ENCODE results near the gene ANKRD27.
"Not testable (repeated sequence)": the region's sequence is repeated elsewhere in the genome, so short reads cannot be mapped to it uniquely, and the experiment has no call there.

The ANKRD27 gene

GRCh38 chr19:32688311-32688710, 13.3 kb upstream of the ANKRD27 start:
- no peak for DNase-seq (ENCODE audit: low spot score)

- no peak for DNase-seq (ENCODE audit: low spot score)
Measured at GRCh38 chr19:32687681-32688080, 12.7 kb upstream of the ANKRD27 start.

- DNase-seq (ENCODE audit: low spot score) = no peak
Measured at GRCh38 chr19:32686847-32687475, 12.0 kb upstream of the ANKRD27 start.

GRCh38 chr19:32682317-32682716, 7.3 kb upstream of the ANKRD27 start:
- DNase-seq (ENCODE audit: low spot score) = no peak

- no peak for DNase-seq (ENCODE audit: low spot score)
Measured at GRCh38 chr19:32680986-32681385, 6.0 kb upstream of the ANKRD27 start.

- DNase-seq (ENCODE audit: low spot score) = no peak
Measured at GRCh38 chr19:32677657-32678056, 2.7 kb upstream of the ANKRD27 start.

- DNase-seq (ENCODE audit: low spot score) = no peak
Measured at GRCh38 chr19:32676895-32677359, 1.9 kb upstream of the ANKRD27 start.

- DNase-seq (ENCODE audit: low spot score) = no peak
Measured at GRCh38 chr19:32676186-32676894, 1.4 kb upstream of the ANKRD27 start.

DNA sequence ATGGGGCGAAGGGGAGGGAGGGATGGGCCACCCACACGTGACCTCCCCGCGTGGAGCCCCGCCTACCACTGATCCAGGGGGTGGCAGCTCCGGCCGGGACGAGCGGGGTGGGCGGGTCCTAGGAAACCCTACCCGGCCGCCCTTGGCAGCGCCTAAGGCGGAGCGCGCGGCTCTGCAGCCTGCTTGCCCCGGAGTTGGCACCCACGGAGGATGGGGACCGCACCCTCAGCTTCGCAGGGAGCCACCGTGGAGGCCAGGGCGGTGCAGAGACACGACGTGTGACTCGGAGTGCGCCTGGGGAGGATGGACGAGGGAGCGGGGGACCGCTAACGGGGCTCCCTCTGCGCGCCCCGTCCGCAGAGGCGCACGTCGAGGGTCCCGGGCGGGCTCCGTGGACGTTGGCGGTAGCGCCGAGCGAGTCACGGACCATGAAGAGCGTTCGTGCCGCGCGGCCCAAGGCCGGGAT, 773 bp upstream of the ANKRD27 start, which contains the start of gene RGS9BP:
Gene RGS9BP, plus strand, starts transcription at position 129 of the 466 bp plus-strand sequence. CDS start 416 bp downstream, outside the sequence.
- peak; percentile 14 for DNase-seq (ENCODE audit: low spot score)

- peak; percentile 18 for DNase-seq (ENCODE audit: low spot score)
Measured at GRCh38 chr19:32674153-32674930, 638 bp downstream of the ANKRD27 start.

GRCh38 chr19:32673573-32673972, 1.4 kb downstream of the ANKRD27 start:
- DNase-seq (ENCODE audit: low spot score) = no peak

DNA sequence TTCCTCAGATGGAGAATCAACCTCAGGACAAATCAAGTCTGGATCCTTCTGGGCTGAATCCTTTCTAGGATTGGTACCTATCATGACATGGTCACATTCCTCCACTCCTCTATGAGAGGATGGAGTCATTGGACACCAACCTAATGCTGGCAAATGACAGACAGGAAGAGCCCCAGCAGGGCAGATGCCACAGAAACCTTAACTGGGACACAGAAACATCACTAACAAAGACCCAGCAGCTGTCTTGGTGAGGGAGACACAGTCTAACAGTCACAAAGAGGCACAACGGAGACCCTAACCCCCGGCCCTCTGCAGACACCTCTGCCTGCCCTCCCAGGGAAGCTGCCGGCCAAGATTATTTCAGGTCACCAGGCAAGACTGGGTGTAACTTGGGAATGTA, 2.1 kb downstream of the ANKRD27 start:
- DNase-seq (ENCODE audit: low spot score) = no peak

GRCh38 chr19:32671883-32672593, 2.9 kb downstream of the ANKRD27 start:
- no peak for DNase-seq (ENCODE audit: low spot score)

GRCh38 chr19:32669310-32669709, 5.7 kb downstream of the ANKRD27 start:
- DNase-seq (ENCODE audit: low spot score) = no peak

GRCh38 chr19:32666084-32666483, 8.9 kb downstream of the ANKRD27 start:
- no peak for DNase-seq (ENCODE audit: low spot score)

GRCh38 chr19:32662186-32662585, 12.8 kb downstream of the ANKRD27 start:
- DNase-seq (ENCODE audit: low spot score) = peak; percentile 16

GRCh38 chr19:32661318-32661717, 13.7 kb downstream of the ANKRD27 start:
- no peak for DNase-seq (ENCODE audit: low spot score)

- DNase-seq (ENCODE audit: low spot score) = no peak
Measured at GRCh38 chr19:32658527-32658926, 16.5 kb downstream of the ANKRD27 start.

- DNase-seq (ENCODE audit: low spot score) = no peak
Measured at GRCh38 chr19:32658075-32658474, 16.9 kb downstream of the ANKRD27 start.

DNA sequence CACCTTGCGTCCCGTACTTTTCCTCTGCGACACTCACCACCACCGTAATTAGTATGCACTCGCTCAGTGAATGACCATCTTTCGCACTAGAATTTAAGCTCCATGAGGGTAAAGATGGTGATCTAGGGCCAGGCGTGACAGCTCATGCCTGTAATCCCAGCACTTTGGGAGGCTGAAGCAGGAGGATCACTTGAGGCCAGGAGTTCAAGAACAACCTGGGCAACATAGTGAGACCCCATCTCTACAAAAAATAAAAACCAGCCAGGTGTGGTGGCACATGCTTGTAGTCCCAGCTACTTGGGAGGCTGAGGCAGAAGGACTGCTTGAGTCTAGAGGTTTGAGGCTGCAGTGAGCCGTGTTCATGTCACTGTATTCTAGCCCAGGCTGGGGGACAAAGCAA, 18.6 kb downstream of the ANKRD27 start:
- DNase-seq (ENCODE audit: low spot score) = not testable (repeated sequence)

DNA sequence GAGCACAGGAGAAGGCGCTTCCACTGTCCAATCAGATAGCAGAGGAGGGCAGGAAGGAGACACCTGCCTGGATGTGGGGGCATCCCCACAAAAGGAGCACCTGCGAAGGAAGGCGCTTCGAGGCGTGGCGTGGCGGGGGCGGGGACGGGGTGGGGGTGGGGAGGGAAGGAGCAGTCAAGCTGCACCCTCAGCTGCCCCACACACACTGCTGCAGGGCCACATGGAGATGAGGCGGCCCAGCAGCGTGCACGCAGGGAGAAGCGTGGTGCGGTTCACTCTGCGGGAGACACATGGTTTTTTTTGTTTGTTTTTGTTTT, 21.4 kb downstream of the ANKRD27 start:
- no peak for DNase-seq (ENCODE audit: low spot score)

All from NAMALWA (cell line).